Lung (tissue), 12 donors: ENCODE data around the gene LTF. TPM values are rescaled to one million over a fixed set of nuclear protein-coding genes. Genes with fewer than 3 reads are reported as not detected.

ENCODE experiments used
- ATAC-seq: fragments of 200-7000 bp; cut with Tn5 transposase; one replicate; pipeline ENCODE4 v1.9.1; 2020; ENCODE audit warnings: moderate number of reproducible peaks; ENCODE audit not compliant: insufficient read depth, low FRiP score
- DNase-seq, 3 donors: peaks; one replicate each; pipeline ENCODE4 v3.0.0-alpha.2; 2013 to 2017
- H3K27ac ChIP-seq, 2 donors: one replicate each; pipeline ENCODE4 v1.5.1; 2013; ENCODE audit warnings: mild to moderate bottlenecking in 2 of 2, moderate library complexity in 2 of 2, control low read depth in 1 of 2, inconsistent platforms in 1 of 2, low read depth in 1 of 2, low read length in 1 of 2
- H3K27me3 ChIP-seq, 3 donors: one replicate each; pipeline ENCODE4 v1.5.1; 2013; ENCODE audit warnings: low read length in 2 of 3; ENCODE audit not compliant: control insufficient read depth in 3 of 3, insufficient read depth in 3 of 3
- H3K36me3 ChIP-seq, 4 donors: one replicate each; pipeline ENCODE4 v1.5.1; 2013; ENCODE audit warnings: low read length in 4 of 4, mild to moderate bottlenecking in 1 of 4, moderate library complexity in 1 of 4; ENCODE audit not compliant: control insufficient read depth in 4 of 4, insufficient read depth in 4 of 4
- H3K4me1 ChIP-seq, 5 donors: one replicate each; pipeline ENCODE4 v1.5.1; 2013; ENCODE audit warnings: low read length in 5 of 5, mild to moderate bottlenecking in 2 of 5, moderate library complexity in 1 of 5; ENCODE audit not compliant: control insufficient read depth in 5 of 5, insufficient read depth in 5 of 5
- H3K4me3 ChIP-seq: one replicate; pipeline ENCODE4 v1.5.1; 2013; ENCODE audit warnings: mild to moderate bottlenecking, control low read depth, moderate library complexity
- H3K9ac ChIP-seq, 2 donors: one replicate each; pipeline ENCODE4 v1.5.1; 2013; ENCODE audit warnings: low read length in 2 of 2, control low read depth in 1 of 2; ENCODE audit not compliant: insufficient read depth in 1 of 2
- H3K9me3 ChIP-seq, 4 donors: one replicate each; pipeline ENCODE4 v1.5.1; 2013; ENCODE audit warnings: low read length in 3 of 4, mild to moderate bottlenecking in 1 of 4, moderate library complexity in 1 of 4; ENCODE audit not compliant: control insufficient read depth in 4 of 4, insufficient read depth in 3 of 4
- WGBS, 2 donors: extraction: QIAGEN DNeasy Blood & Tissue Kit; methylation state at CpG; one replicate each; pipeline ENCODE4 v1.1.7; 2013; 5-methylcytosine and 5-hydroxymethylcytosine counted together
- polyA plus RNA-seq, 2 donors: library from polyadenylated mRNA; stranded (reverse); fragments of 200-250 nt; gene quantifications; one replicate each; pipeline ENCODE4 v1.2.1, GENCODE V29; 2013
- total RNA-seq, 2 donors: library from RNA; depleted of rRNA in 1 of 2; stranded (reverse); fragments of >200 nt in 1 of 2; gene quantifications; one replicate each; pipeline ENCODE4 v1.2.1, GENCODE V29; 2014 to 2021
- TF ChIP-seq, protein P1 (sequence below): IDR thresholded peaks from 2 replicates; pipeline ENCODE4 v1.5.1; 2012; ENCODE audit warnings: mild to moderate bottlenecking; ENCODE audit errors: control extremely low read depth, extremely low read depth
- donor health status: control.
- donor health status: control.
- donor health status: Bipolar disorder and iron deficiency.
- donor health status: healthy.
- donor health status: DM: yes; HTN: yes; CAD: no.

LTF gene
- total and polyA plus RNA-seq, 4 donors: 12.9 to 188 (median 101) TPM

DNA sequence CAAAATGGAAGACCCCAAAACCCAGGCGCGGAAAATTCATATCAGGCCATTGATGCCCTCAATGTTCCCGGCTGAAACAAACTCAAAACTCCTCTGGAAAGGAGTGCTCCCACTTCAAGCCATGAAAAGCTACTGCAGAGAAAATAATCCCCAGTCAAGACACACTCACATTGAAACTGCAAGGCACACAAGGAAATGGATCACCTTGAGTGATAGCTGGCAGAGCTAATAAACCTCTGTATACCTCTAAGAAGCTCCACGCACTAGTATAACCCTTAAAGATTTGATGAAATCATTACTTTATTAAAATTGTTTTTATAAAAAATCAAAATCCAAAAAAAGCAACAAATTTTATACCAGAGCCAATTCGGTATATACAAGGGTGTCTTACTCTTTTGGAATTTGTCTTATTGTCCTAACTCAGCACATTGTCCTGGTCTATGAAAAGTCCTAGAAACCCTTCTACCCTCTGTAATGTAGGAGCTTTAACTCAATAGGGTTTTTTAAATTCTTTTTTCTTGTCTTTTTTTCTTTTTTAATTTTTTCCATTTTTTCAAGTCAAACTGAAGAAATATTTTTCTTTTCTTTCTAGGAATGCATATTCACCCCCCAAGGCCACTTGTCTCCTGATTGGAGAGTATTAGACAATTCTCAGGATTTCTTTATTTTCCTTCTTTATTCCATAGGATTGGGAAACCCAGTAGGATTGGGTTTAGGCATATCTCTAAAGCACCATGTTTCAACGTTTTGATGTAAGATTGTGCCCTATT lies 66.3 kb downstream of the LTF start:
- H3K27ac ChIP-seq: no peak overlapping the region
- H3K9ac ChIP-seq: no peak overlapping the region
- no peaks in the 10 kb centered on the region for H3K36me3 ChIP-seq
- H3K4me1 ChIP-seq: peaks cover 0 to 20% (median 3%) of the 10 kb centered on the region in 5 donors
- no peak for DNase-seq
- H3K27me3 ChIP-seq: no peaks in the 10 kb centered on the region
- ATAC-seq: no peak
- H3K9me3 ChIP-seq: no peaks in the 10 kb centered on the region
- 92 to 95% methylated on average over 6 of the region's 6 CpGs for WGBS, 2 donors
- TF ChIP-seq, protein P1, sequence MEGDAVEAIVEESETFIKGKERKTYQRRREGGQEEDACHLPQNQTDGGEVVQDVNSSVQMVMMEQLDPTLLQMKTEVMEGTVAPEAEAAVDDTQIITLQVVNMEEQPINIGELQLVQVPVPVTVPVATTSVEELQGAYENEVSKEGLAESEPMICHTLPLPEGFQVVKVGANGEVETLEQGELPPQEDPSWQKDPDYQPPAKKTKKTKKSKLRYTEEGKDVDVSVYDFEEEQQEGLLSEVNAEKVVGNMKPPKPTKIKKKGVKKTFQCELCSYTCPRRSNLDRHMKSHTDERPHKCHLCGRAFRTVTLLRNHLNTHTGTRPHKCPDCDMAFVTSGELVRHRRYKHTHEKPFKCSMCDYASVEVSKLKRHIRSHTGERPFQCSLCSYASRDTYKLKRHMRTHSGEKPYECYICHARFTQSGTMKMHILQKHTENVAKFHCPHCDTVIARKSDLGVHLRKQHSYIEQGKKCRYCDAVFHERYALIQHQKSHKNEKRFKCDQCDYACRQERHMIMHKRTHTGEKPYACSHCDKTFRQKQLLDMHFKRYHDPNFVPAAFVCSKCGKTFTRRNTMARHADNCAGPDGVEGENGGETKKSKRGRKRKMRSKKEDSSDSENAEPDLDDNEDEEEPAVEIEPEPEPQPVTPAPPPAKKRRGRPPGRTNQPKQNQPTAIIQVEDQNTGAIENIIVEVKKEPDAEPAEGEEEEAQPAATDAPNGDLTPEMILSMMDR: no peak
- no peak overlapping the region for H3K4me3 ChIP-seq

DNA sequence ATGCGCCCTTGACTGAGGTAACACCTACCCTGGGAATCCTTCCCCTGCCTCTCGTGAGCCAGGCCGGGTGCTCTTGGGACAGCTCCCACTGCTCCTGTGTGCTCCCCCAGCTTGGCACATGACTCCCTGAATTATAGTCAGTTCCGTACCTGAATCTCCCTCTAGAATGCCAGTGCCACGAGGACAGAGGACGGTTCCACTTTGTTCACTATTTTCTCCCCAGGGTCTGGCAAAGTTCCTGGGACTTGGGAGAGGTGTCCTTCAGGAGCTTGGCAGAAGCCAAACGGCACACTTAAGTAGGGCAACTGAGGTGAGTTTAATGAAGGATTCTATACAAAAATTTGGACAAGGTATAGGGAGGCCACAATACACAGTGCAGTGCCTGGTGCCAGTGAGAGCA lies 67.6 kb downstream of the LTF start:
- DNase-seq (no peak), ATAC-seq (no peak)

DNA sequence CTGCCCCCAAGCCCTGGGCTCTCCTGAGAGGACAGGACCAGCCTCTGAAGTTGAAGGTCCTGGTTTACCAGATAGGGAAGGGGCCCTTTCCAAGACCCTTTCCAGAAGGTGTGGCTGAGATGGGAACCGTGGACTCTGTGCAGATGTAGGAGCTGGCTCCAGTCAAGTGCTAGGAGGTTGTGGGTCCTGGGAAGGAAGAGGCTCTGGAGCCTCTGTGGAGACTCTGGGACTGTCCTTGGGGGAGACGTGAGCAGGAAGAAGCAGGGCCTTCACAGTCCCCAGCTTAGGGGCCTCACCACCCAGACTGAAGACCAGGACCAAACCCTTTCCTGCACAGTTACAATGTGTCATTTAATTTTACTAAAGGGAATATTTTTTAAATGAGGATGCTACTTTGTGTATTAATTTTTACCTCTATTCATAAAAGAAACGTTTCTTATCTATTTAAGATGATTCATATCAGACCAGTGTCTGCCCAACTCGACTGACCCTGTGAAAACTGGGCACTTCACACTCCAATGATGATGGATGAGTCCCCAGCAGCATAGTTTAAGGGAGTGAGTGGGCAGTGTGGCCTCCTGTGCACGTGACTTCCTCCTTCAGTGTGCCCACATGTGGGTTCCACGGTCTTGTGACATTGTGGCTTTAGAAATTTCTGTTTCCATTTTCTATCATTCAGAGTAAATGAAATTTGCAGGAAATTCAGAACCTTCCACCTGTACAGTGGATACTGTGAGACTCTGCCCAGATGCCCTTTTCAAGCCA lies 68.8 kb downstream of the LTF start:
- 52 to 60% methylated on average over 6 of the region's 6 CpGs for WGBS, 2 donors
- Histone ChIP-seq H3K9ac (no peak overlapping the region), H3K27me3 (no peaks in the 10 kb centered on the region), H3K4me1 (peaks cover 0 to 20% (median 3%) of the 10 kb centered on the region in 5 donors), H3K27ac (peak overlapping the region in 1 of 2 donors; percentile 42), H3K36me3 (no peaks in the 10 kb centered on the region), H3K9me3 (no peaks in the 10 kb centered on the region), H3K4me3 (no peak overlapping the region)
- no peak for ATAC-seq
- no peak for DNase-seq
- TF ChIP-seq, protein P1: no peak

More for the DNA sequence above, 67.6 kb downstream of the LTF start:
- 79 to 86% methylated on average over 7 of the region's 7 CpGs for WGBS, 2 donors
- TF ChIP-seq, protein P1: no peak
- H3K4me3 ChIP-seq: no peak overlapping the region
- no peaks in the 10 kb centered on the region for H3K9me3 ChIP-seq
- H3K9ac ChIP-seq: no peak overlapping the region
- peaks cover 0 to 20% (median 3%) of the 10 kb centered on the region in 5 donors for H3K4me1 ChIP-seq
- no peaks in the 10 kb centered on the region for H3K27me3 ChIP-seq
- H3K27ac ChIP-seq: peak overlapping the region in 1 of 2 donors; percentile 52
- no peaks in the 10 kb centered on the region for H3K36me3 ChIP-seq
